ENCODE data around the gene GP5.

The GP5 gene

GRCh38 chr3:194396859-194397756 lies 2.0 kb downstream of the GP5 start:
- no peak for DNase-seq

GRCh38 chr3:194396539-194396858 lies 2.6 kb downstream of the GP5 start:
- DNase-seq: no peak

GRCh38 chr3:194395778-194396538 lies 3.1 kb downstream of the GP5 start:
- DNase-seq: no peak

GRCh38 chr3:194395212-194395611 lies 3.9 kb downstream of the GP5 start:
- DNase-seq: no peak

DNA sequence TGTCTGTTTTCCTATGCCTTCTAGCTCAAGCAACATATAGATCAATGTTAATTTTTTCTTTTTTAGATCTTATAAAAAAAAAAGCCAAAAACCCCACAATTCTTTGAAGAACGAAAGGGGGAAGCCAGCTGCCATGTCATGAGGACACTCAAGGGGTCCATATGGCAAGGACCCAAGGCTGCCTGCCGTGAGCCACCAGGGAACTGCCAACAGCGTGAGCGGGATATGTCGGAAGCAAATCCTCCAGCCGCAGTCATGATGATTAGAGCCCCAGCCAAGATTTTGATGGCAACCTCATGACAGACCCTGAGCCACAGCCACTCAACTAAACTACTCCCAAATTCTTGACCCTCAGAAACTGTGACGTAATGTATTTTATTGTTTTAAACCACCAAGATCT lies 6.5 kb downstream of the GP5 start:
- DNase-seq: no peak

GRCh38 chr3:194390835-194391234 lies 8.2 kb downstream of the GP5 start:
- DNase-seq: no peak

- no peak for DNase-seq
Measured at GRCh38 chr3:194389269-194389668, 9.8 kb downstream of the GP5 start.

- no peak for DNase-seq
Measured at GRCh38 chr3:194387926-194388418, 11.1 kb downstream of the GP5 start.

GRCh38 chr3:194387276-194387675 lies 11.8 kb downstream of the GP5 start:
- DNase-seq: no peak

- DNase-seq: no peak
Measured at GRCh38 chr3:194386648-194387047, 12.4 kb downstream of the GP5 start.

GRCh38 chr3:194386066-194386465 lies 13.0 kb downstream of the GP5 start:
- no peak for DNase-seq

DNA sequence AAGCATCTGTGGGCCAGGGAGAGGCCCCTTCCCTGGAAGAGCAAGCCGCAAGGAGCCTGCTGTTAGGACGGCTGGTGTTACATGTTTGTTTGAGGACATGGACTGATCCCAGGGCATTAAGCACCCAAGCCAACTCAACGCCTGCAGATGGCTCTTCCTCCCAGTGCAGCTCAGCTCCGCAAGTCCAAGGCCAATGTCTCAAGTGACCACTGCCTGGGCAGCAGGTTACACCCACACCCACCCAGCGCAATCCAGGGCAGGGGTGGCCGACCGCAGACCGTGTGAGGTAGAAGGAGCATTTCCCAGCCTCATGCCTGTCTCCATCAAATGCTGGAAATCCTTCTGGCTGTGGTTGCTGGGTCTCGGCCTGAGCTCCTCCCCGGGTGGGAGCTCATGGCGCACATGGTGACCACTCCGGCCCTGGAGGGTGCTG lies 14.5 kb downstream of the GP5 start:
- DNase-seq: no peak

GRCh38 chr3:194384156-194384555 lies 14.9 kb downstream of the GP5 start:
- no peak for DNase-seq

- no peak for DNase-seq
Measured at GRCh38 chr3:194383276-194383940, 15.7 kb downstream of the GP5 start.

- no peak for DNase-seq
Measured at GRCh38 chr3:194382892-194383223, 16.2 kb downstream of the GP5 start.

GRCh38 chr3:194382196-194382891 lies 16.7 kb downstream of the GP5 start:
- DNase-seq: no peak

DNA sequence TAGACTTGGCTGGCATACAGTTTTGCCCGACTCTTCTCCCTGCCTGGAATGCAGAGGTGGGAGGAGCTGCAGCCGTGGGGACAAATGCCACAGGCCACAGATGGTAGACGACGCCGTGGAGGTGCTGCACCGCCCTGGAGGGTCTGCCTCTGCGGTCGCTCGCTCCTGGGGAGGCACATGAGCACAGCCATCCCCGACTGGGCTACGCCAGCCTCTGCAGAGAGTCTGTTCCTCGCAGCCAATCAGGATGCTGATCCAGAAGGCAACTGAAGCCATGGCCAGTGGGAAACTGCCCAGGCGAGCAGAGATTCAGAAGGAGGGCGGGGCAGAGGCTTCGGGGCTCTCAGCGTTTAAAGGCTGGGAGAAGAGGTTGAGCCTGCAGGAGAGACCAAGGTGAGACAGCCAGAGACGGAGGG lies 17.6 kb downstream of the GP5 start:
- no peak for DNase-seq

GRCh38 chr3:194380326-194380725 lies 18.7 kb downstream of the GP5 start:
- DNase-seq: no peak

DNA sequence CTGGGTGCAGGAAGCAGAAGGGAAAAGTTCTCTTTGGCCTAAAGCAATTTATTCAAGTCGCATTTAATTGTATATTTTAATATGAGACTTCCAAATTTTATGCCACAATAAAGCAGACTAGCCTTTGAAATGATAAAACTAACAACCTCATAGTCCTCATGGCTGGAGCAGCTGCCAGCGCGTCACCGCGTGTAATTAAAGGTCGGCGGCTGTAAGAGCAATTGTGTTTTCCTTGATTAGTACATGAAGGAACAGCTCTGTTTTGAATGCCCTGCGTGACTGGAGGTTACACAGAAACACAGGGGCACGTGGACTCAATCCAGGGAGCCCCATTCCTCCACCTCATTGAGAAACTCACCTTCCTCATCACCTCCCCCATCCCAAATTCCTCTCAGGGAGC lies 19.4 kb downstream of the GP5 start:
- DNase-seq: no peak

DNA sequence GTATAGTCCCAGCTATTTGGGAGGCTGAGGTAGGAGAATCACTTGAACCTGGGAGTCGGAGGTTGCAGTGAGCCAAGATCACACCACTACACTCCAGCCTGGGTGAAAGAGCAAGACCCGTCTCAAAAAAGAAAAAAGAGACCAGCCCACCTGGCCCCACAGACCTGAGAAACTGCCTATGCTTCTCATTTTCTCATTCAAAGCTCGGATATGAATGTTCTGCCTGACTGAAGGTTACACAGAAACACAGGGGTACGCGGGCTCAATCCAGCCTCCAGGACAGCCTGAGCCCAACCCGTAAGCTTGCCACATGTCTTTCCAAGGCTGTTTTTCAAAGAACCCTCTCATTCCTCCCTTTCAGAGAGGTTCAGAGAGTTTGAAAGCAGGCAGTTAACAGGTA lies 19.8 kb downstream of the GP5 start:
- DNase-seq: no peak

DNA sequence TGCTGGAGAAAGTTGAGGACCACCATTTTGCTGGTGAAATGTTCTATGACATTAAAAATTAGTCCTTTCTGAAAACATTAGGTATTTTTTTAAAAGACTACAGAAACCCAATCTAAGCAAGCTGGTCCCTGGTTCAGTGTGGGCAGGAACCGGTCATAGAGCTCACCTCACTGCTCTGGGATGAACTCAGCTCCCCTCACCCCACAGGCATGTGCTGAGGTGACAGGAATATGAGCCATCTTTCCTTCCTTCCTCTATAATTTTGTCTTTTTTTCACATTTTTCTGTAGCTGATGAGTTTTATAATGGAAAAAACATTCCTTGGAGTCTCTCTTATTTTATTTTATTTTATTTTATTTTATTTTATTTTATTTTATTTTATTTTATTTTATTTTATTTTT lies 21.4 kb downstream of the GP5 start:
- DNase-seq: no peak

- DNase-seq: no peak
Measured at GRCh38 chr3:194376241-194376560, 22.9 kb downstream of the GP5 start.

Data from inflammatory macrophage (primary cell).